VCaP (cell line): ENCODE data around the gene TWF2.

Experiments used
- H3K27ac ChIP-seq: fragments of 450-650 bp; 2 replicates; pipeline ENCODE4 v1.5.1; 2017
- TF ChIP-seq, protein P1 (sequence below): fragments of 450-650 bp; conservative IDR thresholded peaks from 2 replicates; pipeline ENCODE4 v1.5.1; 2017; ENCODE audit warnings: mild to moderate bottlenecking, moderate library complexity

The TWF2 gene

DNA sequence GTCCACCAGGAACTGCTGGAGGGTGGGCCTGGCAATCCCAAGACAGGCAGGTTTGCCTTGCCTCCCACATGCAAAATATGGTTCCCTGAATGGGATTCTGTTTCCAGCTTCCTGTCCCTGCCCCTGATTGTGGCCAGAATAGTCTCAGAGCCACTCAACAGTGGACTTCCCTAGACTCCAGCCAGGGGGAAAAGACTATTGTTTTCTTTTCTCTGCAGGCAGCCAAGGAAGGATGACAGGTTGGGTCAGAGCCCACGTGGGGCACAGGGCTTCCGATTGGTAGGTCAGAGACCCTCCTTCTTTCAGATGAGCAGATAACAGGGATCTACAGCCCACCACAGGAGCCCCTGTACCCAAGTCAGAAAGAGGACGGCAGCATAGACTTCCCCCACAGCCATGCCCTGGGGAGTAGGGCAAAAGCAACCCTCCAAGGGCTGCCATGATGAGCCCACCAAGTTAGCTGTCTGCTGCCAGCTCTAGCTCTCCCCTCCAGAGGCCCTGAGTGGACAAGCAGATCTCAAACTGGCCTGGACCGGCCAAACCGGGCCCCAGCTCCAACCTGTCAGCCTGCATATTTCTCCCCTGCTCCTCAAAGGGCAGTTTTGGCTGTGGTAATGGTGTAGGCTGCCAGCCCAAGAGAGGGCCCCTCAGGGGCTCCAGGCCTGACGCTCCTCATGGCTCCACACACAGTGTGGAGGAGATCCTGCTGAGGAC is 19.9 kb downstream of the TWF2 start:
- TF ChIP-seq, protein P1, sequence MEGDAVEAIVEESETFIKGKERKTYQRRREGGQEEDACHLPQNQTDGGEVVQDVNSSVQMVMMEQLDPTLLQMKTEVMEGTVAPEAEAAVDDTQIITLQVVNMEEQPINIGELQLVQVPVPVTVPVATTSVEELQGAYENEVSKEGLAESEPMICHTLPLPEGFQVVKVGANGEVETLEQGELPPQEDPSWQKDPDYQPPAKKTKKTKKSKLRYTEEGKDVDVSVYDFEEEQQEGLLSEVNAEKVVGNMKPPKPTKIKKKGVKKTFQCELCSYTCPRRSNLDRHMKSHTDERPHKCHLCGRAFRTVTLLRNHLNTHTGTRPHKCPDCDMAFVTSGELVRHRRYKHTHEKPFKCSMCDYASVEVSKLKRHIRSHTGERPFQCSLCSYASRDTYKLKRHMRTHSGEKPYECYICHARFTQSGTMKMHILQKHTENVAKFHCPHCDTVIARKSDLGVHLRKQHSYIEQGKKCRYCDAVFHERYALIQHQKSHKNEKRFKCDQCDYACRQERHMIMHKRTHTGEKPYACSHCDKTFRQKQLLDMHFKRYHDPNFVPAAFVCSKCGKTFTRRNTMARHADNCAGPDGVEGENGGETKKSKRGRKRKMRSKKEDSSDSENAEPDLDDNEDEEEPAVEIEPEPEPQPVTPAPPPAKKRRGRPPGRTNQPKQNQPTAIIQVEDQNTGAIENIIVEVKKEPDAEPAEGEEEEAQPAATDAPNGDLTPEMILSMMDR: no peak
- peak overlapping the region; percentile 64 for H3K27ac ChIP-seq

DNA sequence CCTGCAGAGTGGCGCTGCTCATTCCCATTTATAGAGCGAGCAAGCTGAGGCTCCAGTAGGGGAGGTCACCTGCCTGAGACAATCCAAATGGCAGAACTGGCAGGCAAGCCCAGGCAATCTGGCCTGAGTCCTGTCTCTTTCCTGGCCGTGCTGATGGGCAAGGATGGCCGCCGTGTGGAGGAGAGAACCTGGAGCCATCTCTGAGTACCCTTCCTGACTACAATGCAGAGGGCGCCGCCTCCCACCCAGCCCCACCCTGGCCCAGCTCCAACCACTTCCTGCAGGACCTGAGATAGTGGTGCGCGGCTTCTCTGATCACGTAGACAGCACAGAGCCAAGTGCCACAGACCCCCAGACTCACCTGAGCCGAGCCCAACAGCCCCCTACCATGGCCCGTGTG is 20.5 kb downstream of the TWF2 start:
- TF ChIP-seq, protein P1: no peak
- peak overlapping the region; percentile 64 for H3K27ac ChIP-seq

DNA sequence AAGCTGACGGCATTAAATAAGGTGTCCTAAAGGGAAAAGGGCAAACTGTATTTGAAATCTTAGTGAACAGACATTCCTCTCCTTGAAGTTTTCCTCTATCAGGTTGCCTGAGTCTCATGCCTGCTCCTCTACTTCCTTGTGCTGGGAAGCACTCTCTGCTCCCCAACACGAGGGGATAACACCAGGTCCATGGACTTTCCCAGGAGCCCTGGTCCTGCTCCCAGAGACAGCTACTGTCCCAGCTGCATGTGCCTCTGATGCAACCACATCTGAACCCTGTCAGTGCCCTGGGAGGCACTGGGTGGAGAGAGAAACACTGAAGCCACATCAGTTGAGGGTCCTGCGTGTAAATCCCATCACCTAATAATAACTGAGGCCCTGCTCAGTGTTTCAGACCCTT is 20.9 kb downstream of the TWF2 start:
- peak overlapping the region; percentile 64 for H3K27ac ChIP-seq
- TF ChIP-seq, protein P1: no peak

DNA sequence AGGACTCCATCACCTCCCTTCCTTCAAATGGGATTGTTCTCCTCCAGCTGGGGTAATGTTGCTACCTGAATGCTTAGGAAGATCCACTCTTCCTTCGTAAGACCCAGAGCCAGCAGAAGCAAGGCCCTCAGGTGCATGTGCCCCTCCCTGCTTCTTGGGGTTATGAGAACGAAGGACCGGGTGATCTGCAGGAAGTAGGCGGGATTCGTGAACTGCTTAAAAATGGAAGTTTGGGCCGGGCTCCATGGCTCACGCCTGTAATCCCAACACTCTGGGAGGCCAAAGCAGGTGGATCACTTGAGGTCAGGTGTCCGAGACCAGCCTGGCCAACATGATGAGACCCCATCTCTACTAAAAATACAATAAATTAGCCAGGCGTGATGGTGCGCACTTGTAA is 21.6 kb downstream of the TWF2 start:
- peak overlapping the region; percentile 64 for H3K27ac ChIP-seq
- TF ChIP-seq, protein P1: no peak

DNA sequence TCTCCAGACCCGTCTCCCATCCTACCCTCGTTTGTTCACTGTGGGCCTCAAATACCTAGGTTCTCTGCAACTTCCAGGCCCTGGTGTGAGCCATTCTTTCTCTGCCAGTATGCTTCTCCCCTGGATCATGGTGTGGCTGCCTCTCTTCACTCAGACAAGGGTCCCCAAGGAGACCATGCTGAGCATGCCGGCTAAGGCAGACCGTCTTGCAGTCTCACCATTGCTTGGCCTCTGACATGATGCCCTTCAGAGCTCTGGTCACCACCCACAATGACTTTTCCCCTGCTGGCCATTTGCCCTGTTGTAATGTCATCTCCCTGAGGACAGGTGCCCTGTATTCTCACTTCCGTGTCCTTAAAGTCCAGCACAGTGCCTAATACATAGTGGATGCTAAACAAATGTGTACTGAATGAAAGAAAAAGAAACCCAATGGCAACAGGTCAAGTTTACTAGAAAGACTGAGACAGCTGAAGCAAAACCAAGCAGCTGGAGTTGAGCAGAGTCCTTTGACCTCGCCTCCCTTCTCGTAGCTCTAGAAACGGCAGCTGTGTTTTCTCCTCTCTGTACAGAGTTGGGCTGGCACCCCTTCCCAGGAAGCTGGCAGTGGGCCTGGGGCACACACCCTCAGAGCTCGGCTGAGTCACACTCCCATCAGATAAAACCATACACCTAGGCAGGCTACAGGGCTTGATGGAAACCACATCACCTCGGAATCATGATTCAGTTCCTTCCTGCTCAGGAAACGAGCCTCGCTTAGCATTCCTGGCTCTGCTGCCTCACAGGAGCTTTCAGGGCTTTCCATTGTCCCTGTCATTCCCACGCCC is 22.2 kb downstream of the TWF2 start:
- peak overlapping the region; percentile 64 for H3K27ac ChIP-seq
- TF ChIP-seq, protein P1: no peak

DNA sequence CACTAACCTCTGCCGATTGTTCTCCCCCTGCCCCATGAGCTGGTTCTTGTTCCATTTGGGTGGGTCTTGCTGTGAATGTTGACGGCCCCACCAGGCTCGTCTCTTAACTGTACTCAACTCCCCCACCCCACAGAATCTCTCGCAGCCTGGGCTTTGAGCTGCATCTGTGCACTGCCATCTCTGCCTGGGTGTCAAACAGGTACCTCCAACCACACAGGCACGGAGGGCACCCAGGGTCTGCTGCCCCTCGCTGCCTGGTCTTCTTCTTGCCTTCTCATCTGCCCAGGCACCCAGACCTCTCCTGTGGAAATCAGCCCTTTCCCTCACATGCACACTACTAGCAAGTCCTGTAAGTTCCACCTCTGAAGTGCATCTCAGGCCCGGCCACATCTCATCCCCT is 23.6 kb downstream of the TWF2 start:
- H3K27ac ChIP-seq: no peak overlapping the region
- TF ChIP-seq, protein P1: no peak

DNA sequence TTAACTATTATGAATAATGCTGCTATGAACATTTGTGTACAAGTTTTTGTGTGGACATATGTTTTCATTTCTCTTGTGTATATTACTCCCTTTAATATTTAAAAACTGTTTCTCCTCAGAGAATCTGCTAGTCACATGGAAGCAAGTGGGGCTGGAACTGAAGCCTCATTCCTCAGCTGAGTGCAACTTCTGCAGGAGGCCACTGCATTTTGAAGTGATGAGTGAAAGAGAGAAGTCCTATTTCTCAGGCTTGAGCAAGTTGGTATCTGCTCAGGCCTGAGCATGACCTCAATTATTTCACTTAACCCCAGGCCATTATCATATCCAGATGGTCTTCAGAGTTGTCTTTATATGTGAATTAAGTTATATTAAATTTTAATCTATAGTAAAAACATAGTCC is 25.1 kb downstream of the TWF2 start:
- no peak overlapping the region for H3K27ac ChIP-seq
- TF ChIP-seq, protein P1: no peak
